OCI-LY3 (cell line): Measurements from ENCODE around the gene CFAP92.

Experiments used
- EZH2phosphoT487 ChIP-seq: fragments of 200-600 bp; shearing (Covaris generic); IDR thresholded peaks from 2 replicates; pipeline ENCODE4 v1.6.1; 2018; ENCODE audit warnings: antibody characterized with exemption, mixed run types, low read depth
- TF ChIP-seq, protein P1 (sequence below): fragments of 200-600, 300-600 bp; sonication (generic); IDR thresholded peaks from 2 replicates; pipeline ENCODE4 v1.5.1; 2014; ENCODE audit warnings: antibody characterized with exemption, low read length, low read depth

DNA sequence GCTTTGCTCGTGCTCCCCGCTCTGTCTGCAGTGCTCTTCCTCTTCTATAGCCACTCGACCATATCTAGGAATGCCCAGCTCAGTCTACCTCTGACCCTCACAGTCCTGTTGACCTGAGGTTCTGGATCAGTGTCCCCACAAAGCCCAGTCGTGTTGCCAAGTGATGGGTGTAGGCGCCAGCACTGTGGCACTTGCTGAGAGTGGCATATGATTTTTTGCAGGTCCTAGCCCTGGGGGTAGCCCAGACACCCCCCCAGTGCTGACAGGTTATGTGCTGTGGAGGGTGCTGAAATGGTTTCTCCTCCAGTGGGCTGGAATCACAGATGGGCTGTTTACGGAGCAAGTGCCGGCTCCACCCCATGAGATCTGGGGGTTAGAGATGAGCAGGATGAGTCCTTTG is 82.0 kb downstream of the CFAP92 start:
- TF ChIP-seq, protein P1, sequence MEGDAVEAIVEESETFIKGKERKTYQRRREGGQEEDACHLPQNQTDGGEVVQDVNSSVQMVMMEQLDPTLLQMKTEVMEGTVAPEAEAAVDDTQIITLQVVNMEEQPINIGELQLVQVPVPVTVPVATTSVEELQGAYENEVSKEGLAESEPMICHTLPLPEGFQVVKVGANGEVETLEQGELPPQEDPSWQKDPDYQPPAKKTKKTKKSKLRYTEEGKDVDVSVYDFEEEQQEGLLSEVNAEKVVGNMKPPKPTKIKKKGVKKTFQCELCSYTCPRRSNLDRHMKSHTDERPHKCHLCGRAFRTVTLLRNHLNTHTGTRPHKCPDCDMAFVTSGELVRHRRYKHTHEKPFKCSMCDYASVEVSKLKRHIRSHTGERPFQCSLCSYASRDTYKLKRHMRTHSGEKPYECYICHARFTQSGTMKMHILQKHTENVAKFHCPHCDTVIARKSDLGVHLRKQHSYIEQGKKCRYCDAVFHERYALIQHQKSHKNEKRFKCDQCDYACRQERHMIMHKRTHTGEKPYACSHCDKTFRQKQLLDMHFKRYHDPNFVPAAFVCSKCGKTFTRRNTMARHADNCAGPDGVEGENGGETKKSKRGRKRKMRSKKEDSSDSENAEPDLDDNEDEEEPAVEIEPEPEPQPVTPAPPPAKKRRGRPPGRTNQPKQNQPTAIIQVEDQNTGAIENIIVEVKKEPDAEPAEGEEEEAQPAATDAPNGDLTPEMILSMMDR: no peak
- TF ChIP-seq EZH2phosphoT487: no peak
